ENCODE results near the gene TST.

- TF ChIP-seq CTCF (IDR thresholded peaks at IDR 0.05), result no peak
- TF ChIP-seq, protein P1, sequence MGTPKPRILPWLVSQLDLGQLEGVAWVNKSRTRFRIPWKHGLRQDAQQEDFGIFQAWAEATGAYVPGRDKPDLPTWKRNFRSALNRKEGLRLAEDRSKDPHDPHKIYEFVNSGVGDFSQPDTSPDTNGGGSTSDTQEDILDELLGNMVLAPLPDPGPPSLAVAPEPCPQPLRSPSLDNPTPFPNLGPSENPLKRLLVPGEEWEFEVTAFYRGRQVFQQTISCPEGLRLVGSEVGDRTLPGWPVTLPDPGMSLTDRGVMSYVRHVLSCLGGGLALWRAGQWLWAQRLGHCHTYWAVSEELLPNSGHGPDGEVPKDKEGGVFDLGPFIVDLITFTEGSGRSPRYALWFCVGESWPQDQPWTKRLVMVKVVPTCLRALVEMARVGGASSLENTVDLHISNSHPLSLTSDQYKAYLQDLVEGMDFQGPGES (IDR thresholded peaks at IDR 0.05; ENCODE audit: low read depth, low read length), result no peak
- TF ChIP-seq SIN3A (IDR thresholded peaks at IDR 0.05; ENCODE audit: borderline replicate concordance, low read depth, low read length), result no peak
- TF ChIP-seq YY1 (IDR thresholded peaks at IDR 0.05; ENCODE audit: low read depth), result no peak
- TF ChIP-seq EP300 (IDR thresholded peaks at IDR 0.05; ENCODE audit: borderline replicate concordance in 1 of 2, low read depth in 1 of 2, low read length in 1 of 2), result no peak
- TF ChIP-seq FOSL2 (IDR thresholded peaks at IDR 0.05; ENCODE audit: borderline replicate concordance, low read depth), result no peak
- TF ChIP-seq, protein P2, sequence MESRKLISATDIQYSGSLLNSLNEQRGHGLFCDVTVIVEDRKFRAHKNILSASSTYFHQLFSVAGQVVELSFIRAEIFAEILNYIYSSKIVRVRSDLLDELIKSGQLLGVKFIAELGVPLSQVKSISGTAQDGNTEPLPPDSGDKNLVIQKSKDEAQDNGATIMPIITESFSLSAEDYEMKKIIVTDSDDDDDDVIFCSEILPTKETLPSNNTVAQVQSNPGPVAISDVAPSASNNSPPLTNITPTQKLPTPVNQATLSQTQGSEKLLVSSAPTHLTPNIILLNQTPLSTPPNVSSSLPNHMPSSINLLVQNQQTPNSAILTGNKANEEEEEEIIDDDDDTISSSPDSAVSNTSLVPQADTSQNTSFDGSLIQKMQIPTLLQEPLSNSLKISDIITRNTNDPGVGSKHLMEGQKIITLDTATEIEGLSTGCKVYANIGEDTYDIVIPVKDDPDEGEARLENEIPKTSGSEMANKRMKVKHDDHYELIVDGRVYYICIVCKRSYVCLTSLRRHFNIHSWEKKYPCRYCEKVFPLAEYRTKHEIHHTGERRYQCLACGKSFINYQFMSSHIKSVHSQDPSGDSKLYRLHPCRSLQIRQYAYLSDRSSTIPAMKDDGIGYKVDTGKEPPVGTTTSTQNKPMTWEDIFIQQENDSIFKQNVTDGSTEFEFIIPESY (IDR thresholded peaks at IDR 0.05; ENCODE audit: borderline replicate concordance, low read depth), result no peak
- TF ChIP-seq, protein P3, sequence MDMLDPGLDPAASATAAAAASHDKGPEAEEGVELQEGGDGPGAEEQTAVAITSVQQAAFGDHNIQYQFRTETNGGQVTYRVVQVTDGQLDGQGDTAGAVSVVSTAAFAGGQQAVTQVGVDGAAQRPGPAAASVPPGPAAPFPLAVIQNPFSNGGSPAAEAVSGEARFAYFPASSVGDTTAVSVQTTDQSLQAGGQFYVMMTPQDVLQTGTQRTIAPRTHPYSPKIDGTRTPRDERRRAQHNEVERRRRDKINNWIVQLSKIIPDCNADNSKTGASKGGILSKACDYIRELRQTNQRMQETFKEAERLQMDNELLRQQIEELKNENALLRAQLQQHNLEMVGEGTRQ (IDR thresholded peaks at IDR 0.05; ENCODE audit: borderline replicate concordance, low read depth, low read length), result no peak
- no peak for TF ChIP-seq TAF1 (IDR thresholded peaks at IDR 0.05; ENCODE audit: borderline replicate concordance, low read depth, low read length)
- TF ChIP-seq MAX (IDR thresholded peaks at IDR 0.05; ENCODE audit: low read depth), result no peak
- no peak for TF ChIP-seq MEF2A (IDR thresholded peaks at IDR 0.05; ENCODE audit: borderline replicate concordance, low read depth)
Measured at GRCh38 chr22:36968249-36968964, 50.8 kb downstream of the TST start.

Data from SK-N-SH (cell line).